ENCODE measurements around the gene BMP10.

- TF ChIP-seq POLR2A (IDR thresholded peaks at IDR 0.05; ENCODE audit: low read depth, low read length), result no peak
- TF ChIP-seq POLR2AphosphoS5 (IDR thresholded peaks at IDR 0.05; ENCODE audit: low read depth, low read length), result no peak
- no peak for TF ChIP-seq SPI1 (IDR thresholded peaks at IDR 0.05; ENCODE audit: low read depth, low read length)
- TF ChIP-seq POU2F2 (IDR thresholded peaks at IDR 0.05; ENCODE audit: low read depth, low read length), result no peak
- TF ChIP-seq TAF1 (IDR thresholded peaks at IDR 0.05; ENCODE audit: low read depth, low read length), result no peak
- TF ChIP-seq PAX5 (IDR thresholded peaks at IDR 0.05; ENCODE audit: insufficient read depth, low read length, severe bottlenecking), result no peak
Measured at GRCh38 chr2:68861330-68861729, 9.9 kb downstream of the BMP10 start.
